ENCODE results near the gene TIMP2.

- TF ChIP-seq EZH2 (IDR thresholded peaks at IDR 0.05; ENCODE audit: insufficient read depth, poor library complexity, severe bottlenecking): no peak
- TF ChIP-seq EZH2phosphoT487 (IDR thresholded peaks at IDR 0.05; ENCODE audit: insufficient read depth, low read depth): no peak
These were observed 5.0 kb upstream of the TIMP2 start for GRCh38 chr17:78929908-78930775.

Measured in GM23248 (cell line).